Islet of Langerhans (tissue), 1 donor: Measurements from ENCODE around the gene CHST11.

ENCODE experiments used
- FAIRE-seq: peaks from one replicate; lab custom pipeline; 2011; peaks lifted over from hg19 to GRCh38; lab: Jason Lieb, UNC

CHST11 gene

GRCh38 chr12:104702565-104703139 is 245.9 kb downstream of the CHST11 start:
- FAIRE-seq, result no peak

GRCh38 chr12:104703372-104703771 is 246.6 kb downstream of the CHST11 start:
- FAIRE-seq, result no peak

- FAIRE-seq, result no peak
Measured at GRCh38 chr12:104704224-104704779, 247.6 kb downstream of the CHST11 start.

- no peak for FAIRE-seq
Measured at GRCh38 chr12:104707194-104707593, 250.4 kb downstream of the CHST11 start.

GRCh38 chr12:104707794-104708558 is 251.2 kb downstream of the CHST11 start:
- FAIRE-seq, result no peak

GRCh38 chr12:104708891-104709290 is 252.1 kb downstream of the CHST11 start:
- FAIRE-seq, result no peak

- no peak for FAIRE-seq
Measured at GRCh38 chr12:104709692-104710435, 253.1 kb downstream of the CHST11 start.

GRCh38 chr12:104710940-104711689 is 254.4 kb downstream of the CHST11 start:
- no peak for FAIRE-seq

DNA sequence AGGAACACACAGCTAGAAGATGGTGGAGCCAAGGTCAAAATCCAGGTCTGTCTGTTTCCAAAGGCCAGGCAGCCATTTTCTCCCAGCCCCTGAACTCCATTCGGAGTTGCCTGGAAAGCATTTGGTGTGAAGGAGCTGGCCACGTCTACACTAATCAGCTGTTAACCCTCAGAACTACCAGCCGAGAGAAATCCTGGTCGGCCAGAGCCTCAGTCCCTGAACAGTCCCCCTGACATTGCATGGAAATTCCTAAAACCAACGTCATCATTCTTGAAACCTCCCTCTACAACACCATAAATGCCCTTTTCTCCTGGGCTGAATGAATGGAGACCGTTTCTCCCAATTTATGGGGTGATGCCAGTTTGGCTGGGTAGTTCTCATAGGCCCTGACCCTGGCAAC is 255.7 kb downstream of the CHST11 start:
- no peak for FAIRE-seq

DNA sequence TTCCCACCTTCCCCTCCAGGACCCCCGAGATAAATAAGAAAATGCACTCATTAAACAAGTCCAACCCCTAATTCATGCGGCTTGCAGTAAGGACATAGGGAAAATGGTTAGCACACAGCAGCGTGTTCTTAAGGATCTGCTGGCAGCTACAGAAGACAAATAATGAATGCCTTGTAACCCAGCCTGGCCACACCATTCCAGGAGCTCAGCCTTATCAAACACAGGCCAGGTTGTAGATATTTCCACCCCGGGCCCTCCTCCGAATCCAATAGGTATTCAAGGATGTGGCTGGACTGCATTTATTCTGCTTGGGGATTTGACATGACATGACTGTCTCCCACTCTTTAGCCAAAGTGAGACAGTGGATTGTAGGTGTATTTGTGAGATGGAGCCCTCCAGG is 256.2 kb downstream of the CHST11 start:
- no peak for FAIRE-seq

DNA sequence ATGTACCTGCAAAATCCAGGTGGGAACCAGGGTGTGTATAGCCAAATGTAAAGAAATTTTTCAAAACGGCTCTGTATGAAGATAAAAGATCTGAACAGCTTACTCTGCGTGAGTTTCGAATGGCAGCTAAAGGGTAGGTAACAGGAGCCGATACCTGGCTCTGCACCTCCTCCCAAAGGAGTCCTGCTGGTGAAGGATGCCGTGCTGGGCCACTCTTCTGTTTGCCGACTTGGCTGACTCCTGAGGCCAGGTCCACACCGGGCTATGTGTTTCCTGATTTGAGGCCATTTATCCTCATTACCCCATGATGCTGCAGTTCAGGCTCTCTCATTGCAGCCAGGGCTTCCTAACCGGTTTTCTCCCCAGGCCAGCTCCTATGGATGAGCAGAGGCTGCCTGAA is 256.7 kb downstream of the CHST11 start:
- no peak for FAIRE-seq

- FAIRE-seq, result no peak
Measured at GRCh38 chr12:104714369-104714768, 257.6 kb downstream of the CHST11 start.

- FAIRE-seq, result no peak
Measured at GRCh38 chr12:104716172-104716571, 259.4 kb downstream of the CHST11 start.

DNA sequence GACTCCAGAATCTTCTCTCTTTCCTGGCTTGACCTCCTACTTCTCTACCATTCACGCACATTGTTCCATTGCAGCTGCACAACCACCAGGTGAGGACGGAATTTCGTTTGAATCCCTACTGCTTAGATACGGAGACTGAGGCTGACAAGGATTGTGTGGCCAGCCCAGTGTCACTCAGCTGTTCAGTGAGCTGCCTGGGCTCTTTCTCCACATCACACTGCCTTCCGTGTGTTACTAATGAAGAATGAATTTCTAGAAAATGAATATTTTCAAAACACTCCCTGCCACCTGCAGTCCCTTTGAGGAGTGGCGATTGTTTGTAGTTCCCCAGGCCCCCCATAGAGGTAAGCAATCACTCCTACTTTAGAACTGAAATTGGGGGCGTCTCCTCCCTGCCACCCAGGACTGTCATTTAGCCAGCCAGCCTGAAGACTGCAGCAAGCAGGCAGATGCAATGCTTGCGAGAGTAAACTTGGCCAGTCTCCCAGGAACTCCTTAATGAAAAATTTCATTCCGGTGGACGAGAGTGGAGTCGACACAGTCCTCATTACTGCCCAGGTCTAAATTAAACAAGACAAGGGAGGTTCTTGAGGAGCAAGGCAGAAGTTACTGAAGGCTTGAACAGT is 261.7 kb downstream of the CHST11 start:
- FAIRE-seq, result no peak

- no peak for FAIRE-seq
Measured at GRCh38 chr12:104719700-104720338, 263.1 kb downstream of the CHST11 start.

- FAIRE-seq, result no peak
Measured at GRCh38 chr12:104720339-104721038, 263.7 kb downstream of the CHST11 start.

DNA sequence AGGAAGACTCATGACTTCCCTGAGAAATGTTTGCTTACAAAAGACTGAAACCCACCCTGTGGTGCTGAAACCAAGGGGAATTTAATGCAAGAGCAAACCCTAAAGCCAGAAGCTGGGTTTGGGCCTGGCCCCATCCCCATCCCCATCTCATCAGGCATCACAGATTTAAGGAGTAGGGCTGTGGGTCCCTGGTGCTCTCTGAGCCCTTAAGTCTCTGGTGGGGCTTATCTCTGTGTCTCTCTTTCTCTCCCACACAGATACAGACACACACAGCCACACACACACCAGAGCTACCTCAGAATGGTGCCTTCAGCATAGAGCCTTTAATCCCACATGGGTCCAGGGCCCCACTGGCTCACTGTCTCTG is 264.3 kb downstream of the CHST11 start:
- no peak for FAIRE-seq

DNA sequence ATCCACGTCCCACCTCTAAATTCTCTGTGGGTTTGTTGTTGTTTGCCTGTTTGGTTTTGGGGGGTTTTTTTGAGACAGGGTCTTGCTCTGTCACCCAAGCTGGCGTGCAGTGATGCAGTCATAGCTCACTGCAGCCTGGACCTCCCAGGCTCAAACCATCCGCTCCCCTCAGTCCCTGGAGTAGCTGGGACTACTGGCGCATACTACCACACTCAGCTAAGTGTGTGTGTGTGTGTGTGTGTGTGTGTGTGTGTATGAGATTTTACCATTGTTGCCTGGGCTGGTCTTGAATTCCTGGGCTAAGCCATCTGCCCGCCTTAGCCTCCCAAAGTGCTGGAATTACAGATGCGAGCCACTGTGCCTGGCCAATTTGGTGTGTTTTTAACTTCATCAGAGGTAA is 265.2 kb downstream of the CHST11 start:
- FAIRE-seq, result no peak

DNA sequence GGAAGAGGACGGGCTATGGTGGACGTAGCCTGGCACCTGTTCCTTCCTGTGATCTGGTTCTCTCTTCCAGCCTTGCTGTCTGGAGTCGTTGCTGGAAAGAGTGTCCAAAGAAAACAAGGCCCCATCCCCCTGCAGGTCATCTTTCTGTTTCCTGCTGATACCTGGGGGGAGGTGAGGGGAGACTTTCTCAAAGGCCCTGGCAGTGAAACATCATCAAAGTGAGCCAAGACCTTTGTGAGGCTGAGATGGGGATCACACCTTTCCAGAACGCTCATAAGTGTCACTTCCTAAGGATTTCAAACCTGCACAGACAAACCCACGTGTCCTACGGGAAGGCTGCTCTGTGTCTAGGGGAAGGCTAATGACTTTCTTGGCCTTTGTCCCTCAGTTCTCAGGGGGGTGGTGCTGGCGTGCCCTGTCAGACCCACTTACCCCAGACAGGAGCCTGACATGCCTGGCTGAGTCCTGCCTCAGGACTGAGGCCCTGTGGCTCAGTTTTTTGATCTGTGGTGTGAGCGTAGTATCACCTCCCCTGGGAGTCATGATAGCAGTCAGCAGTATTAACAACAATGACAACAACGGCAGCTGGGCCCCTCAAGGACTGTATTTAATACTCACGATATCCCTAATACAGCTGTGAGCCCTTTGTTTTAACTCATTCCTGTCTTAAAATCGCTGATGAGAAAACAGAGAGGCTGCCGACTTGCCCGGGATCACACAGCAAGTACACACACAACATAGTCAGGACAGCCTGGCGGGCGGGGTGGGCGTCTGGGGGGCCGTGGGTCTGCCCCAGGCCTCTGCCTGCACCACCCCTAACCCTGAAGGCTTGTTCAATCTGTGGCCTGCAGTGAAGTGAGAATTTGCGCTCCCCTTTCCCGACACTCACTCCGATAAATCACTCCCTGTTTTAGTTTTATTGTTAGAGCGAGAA is 266.1 kb downstream of the CHST11 start:
- no peak for FAIRE-seq

- no peak for FAIRE-seq
Measured at GRCh38 chr12:104723895-104724294, 267.1 kb downstream of the CHST11 start.
